Thymus (tissue), 14 donors: Measurements from ENCODE around the gene RBP7. TPM values are rescaled to one million over a fixed set of nuclear protein-coding genes. Genes with fewer than 3 reads are reported as not detected.

ENCODE experiments used
- DNase-seq, 9 donors: peaks; one replicate each; pipeline ENCODE4 v3.0.0-alpha.2; 2013; ENCODE audit warnings: low spot score in 9 of 9, low read depth in 6 of 9, missing footprints in 1 of 9
- H3K27ac ChIP-seq, 2 donors: one replicate each; pipeline ENCODE4 v1.5.1; 2013; ENCODE audit warnings: control low read depth in 1 of 2, low read depth in 1 of 2, low read length in 1 of 2, mild to moderate bottlenecking in 1 of 2, moderate library complexity in 1 of 2
- H3K27me3 ChIP-seq, 2 donors: one replicate each; pipeline ENCODE4 v1.5.1; 2013; ENCODE audit warnings: low read length in 1 of 2; ENCODE audit not compliant: control insufficient read depth in 2 of 2, insufficient read depth in 1 of 2
- H3K36me3 ChIP-seq, 2 donors: one replicate each; pipeline ENCODE4 v1.5.1; 2013; ENCODE audit warnings: low read length in 1 of 2, mild to moderate bottlenecking in 1 of 2, moderate library complexity in 1 of 2; ENCODE audit not compliant: control insufficient read depth in 2 of 2, insufficient read depth in 2 of 2
- H3K4me1 ChIP-seq, 2 donors: one replicate each; pipeline ENCODE4 v1.5.1; 2013; ENCODE audit warnings: low read length in 2 of 2; ENCODE audit not compliant: control insufficient read depth in 2 of 2, insufficient read depth in 2 of 2
- H3K4me3 ChIP-seq, 2 donors: one replicate each; pipeline ENCODE4 v1.5.1; 2013; ENCODE audit warnings: low read length in 2 of 2, control low read depth in 1 of 2, mild to moderate bottlenecking in 1 of 2
- H3K9me3 ChIP-seq, 2 donors: one replicate each; pipeline ENCODE4 v1.5.1; 2013; ENCODE audit warnings: low read length in 1 of 2, mild to moderate bottlenecking in 1 of 2; ENCODE audit not compliant: control insufficient read depth in 2 of 2, insufficient read depth in 1 of 2
- WGBS: extraction: QIAGEN DNeasy Blood & Tissue Kit; methylation state at CpG from one replicate; pipeline ENCODE4 v1.1.7; 2013; 5-methylcytosine and 5-hydroxymethylcytosine counted together
- long read RNA-seq, 10 donors: transcript quantifications; one replicate each; lab custom pipeline, GENCODE V29; 2026
- polyA plus RNA-seq: library from polyadenylated mRNA; stranded (reverse); fragments of 200-250 nt; gene quantifications from one replicate; pipeline ENCODE4 v1.2.3, GENCODE V29; 2013
- total RNA-seq: library from RNA; stranded (reverse); fragments of 120-200 nt; gene quantifications from one replicate; pipeline ENCODE4 v1.2.4, GENCODE V29; 2013
- donor health status: healthy.

The RBP7 gene
- total RNA-seq: 4.2 TPM
- 91.0 TPM for polyA plus RNA-seq
- long read RNA-seq, donor 1, partial matches to known transcripts: 0 of 1 reads
- long read RNA-seq, donor 1, other reads (novel, unspliced or antisense): 0 of 1 reads
- long read RNA-seq, donor 2, partial matches to known transcripts: 0 of 3 reads
- long read RNA-seq, donor 2, other reads (novel, unspliced or antisense): 0 of 3 reads
- long read RNA-seq, donor 3, transcript RBP7-201 (4 exons, 636 nt): major isoform, 15 of 15 reads
- long read RNA-seq, donor 3, partial matches to known transcripts: 0 of 15 reads
- long read RNA-seq, donor 3, other reads (novel, unspliced or antisense): 0 of 15 reads
- long read RNA-seq, donor 4, partial matches to known transcripts: 0 of 3 reads
- long read RNA-seq, donor 4, other reads (novel, unspliced or antisense): 0 of 3 reads
- long read RNA-seq, donor 5, transcript RBP7-201 (4 exons, 636 nt): major isoform, 11 of 11 reads
- long read RNA-seq, donor 5, partial matches to known transcripts: 0 of 11 reads
- long read RNA-seq, donor 5, other reads (novel, unspliced or antisense): 0 of 11 reads
- long read RNA-seq, donor 6, partial matches to known transcripts: 0 of 3 reads
- long read RNA-seq, donor 6, other reads (novel, unspliced or antisense): 0 of 3 reads
- long read RNA-seq, donor 7, partial matches to known transcripts: 0 of 3 reads
- long read RNA-seq, donor 7, other reads (novel, unspliced or antisense): 0 of 3 reads
- long read RNA-seq, donor 8, partial matches to known transcripts: 0 of 3 reads
- long read RNA-seq, donor 8, other reads (novel, unspliced or antisense): 0 of 3 reads
- long read RNA-seq, donor 9, transcript RBP7-201 (4 exons, 636 nt): major isoform, 7 of 7 reads
- long read RNA-seq, donor 9, partial matches to known transcripts: 0 of 7 reads
- long read RNA-seq, donor 9, other reads (novel, unspliced or antisense): 0 of 7 reads
- long read RNA-seq, donor 10, partial matches to known transcripts: 0 of 1 reads
- long read RNA-seq, donor 10, other reads (novel, unspliced or antisense): 0 of 1 reads

- 5% methylated on average over 71 of the region's 71 CpGs for WGBS
- Histone ChIP-seq H3K9me3 (peaks cover 0 to 1% of the 10 kb centered on the region in 2 donors), H3K4me1 (peaks cover 0 to 3% of the 10 kb centered on the region in 2 donors), H3K27me3 (peaks cover 16 to 71% of the 10 kb centered on the region in 2 donors), H3K36me3 (no peaks in the 10 kb centered on the region), H3K27ac (no peak within 1 kb of the TSS), H3K4me3 (peak within 1 kb of the TSS in 1 of 2 donors; percentile 39)
- peak in 2 of 9 donors; percentile 1 to 7 for DNase-seq
Measured at GRCh38 chr1:9996624-9997582, at the start of gene RBP7. Gene RBP7 (plus strand): TSS chr1:9997228. CDS start chr1:9997259, 31 bp downstream.

- 98% methylated on average over 8 of the region's 8 CpGs for WGBS
- Histone ChIP-seq H3K27ac (no peak overlapping the region), H3K27me3 (no peaks in the 10 kb centered on the region)
Measured at GRCh38 chr1:9957726-9958125, 39.3 kb upstream of the RBP7 start.

GRCh38 chr1:9960011-9960410 is 37.0 kb upstream of the RBP7 start:
- WGBS: 98% methylated on average over 4 of the region's 4 CpGs
- no peaks in the 10 kb centered on the region for H3K36me3 ChIP-seq
- H3K27ac ChIP-seq: no peak overlapping the region
- H3K27me3 ChIP-seq: no peaks in the 10 kb centered on the region
- H3K4me1 ChIP-seq: no peaks in the 10 kb centered on the region
- no peak for DNase-seq
- no peaks in the 10 kb centered on the region for H3K9me3 ChIP-seq
- no peak overlapping the region for H3K4me3 ChIP-seq

More at GRCh38 chr1:9957726-9958125, 39.3 kb upstream of the RBP7 start:
- no peaks in the 10 kb centered on the region for H3K9me3 ChIP-seq
- DNase-seq: no peak
- H3K4me3 ChIP-seq: no peak overlapping the region
- H3K36me3 ChIP-seq: no peaks in the 10 kb centered on the region
- H3K4me1 ChIP-seq: no peaks in the 10 kb centered on the region

GRCh38 chr1:9960706-9961562 is 36.1 kb upstream of the RBP7 start:
- no peak overlapping the region for H3K4me3 ChIP-seq
- WGBS: 92% methylated on average over 12 of the region's 12 CpGs

GRCh38 chr1:9984253-9984652 is 12.8 kb upstream of the RBP7 start:
- H3K36me3 ChIP-seq: peaks cover 3 to 14% of the 10 kb centered on the region in 2 donors
- H3K27me3 ChIP-seq: no peaks in the 10 kb centered on the region
- no peaks in the 10 kb centered on the region for H3K9me3 ChIP-seq
- no peak overlapping the region for H3K4me3 ChIP-seq
- H3K27ac ChIP-seq: no peak overlapping the region
- H3K4me1 ChIP-seq: no peaks in the 10 kb centered on the region
- 98% methylated on average over 5 of the region's 5 CpGs for WGBS
- DNase-seq: no peak

More at GRCh38 chr1:9960706-9961562, 36.1 kb upstream of the RBP7 start:
- DNase-seq: no peak
- Histone ChIP-seq H3K4me1 (no peaks in the 10 kb centered on the region), H3K9me3 (no peaks in the 10 kb centered on the region), H3K27ac (no peak overlapping the region), H3K27me3 (no peaks in the 10 kb centered on the region), H3K36me3 (no peaks in the 10 kb centered on the region)

GRCh38 chr1:9985001-9985400 is 12.0 kb upstream of the RBP7 start:
- Histone ChIP-seq H3K27me3 (no peaks in the 10 kb centered on the region), H3K36me3 (peaks cover 3 to 14% of the 10 kb centered on the region in 2 donors), H3K27ac (no peak overlapping the region), H3K4me1 (no peaks in the 10 kb centered on the region), H3K9me3 (no peaks in the 10 kb centered on the region), H3K4me3 (no peak overlapping the region)
- no peak for DNase-seq
- WGBS: 73% methylated on average over 6 of the region's 6 CpGs

- H3K27me3 ChIP-seq: peaks cover 0 to 11% of the 10 kb centered on the region in 2 donors
- H3K4me3 ChIP-seq: no peak overlapping the region
- no peaks in the 10 kb centered on the region for H3K9me3 ChIP-seq
- H3K36me3 ChIP-seq: no peaks in the 10 kb centered on the region
- H3K4me1 ChIP-seq: no peaks in the 10 kb centered on the region
- DNase-seq: no peak
- WGBS: 96% methylated on average over 5 of the region's 5 CpGs
- H3K27ac ChIP-seq: no peak overlapping the region
Measured at GRCh38 chr1:9989773-9990172, 7.3 kb upstream of the RBP7 start.

- no peak overlapping the region for H3K27ac ChIP-seq
- DNase-seq: no peak
- H3K4me3 ChIP-seq: no peak overlapping the region
- no peaks in the 10 kb centered on the region for H3K4me1 ChIP-seq
- H3K36me3 ChIP-seq: no peaks in the 10 kb centered on the region
- H3K9me3 ChIP-seq: no peaks in the 10 kb centered on the region
- H3K27me3 ChIP-seq: peaks cover 2 to 22% of the 10 kb centered on the region in 2 donors
- 13% methylated on average over 2 of the region's 2 CpGs for WGBS
Measured at GRCh38 chr1:9990944-9991343, 6.1 kb upstream of the RBP7 start.
